ENCODE measurements around the gene FAXDC2. TPM values are rescaled to one million over a fixed set of nuclear protein-coding genes. Genes with fewer than 3 reads are reported as not detected.

Gene FAXDC2
- total RNA-seq, 4 donors from 2014 or later, result 1.6 to 30.1 (median 7.3) TPM

DNA sequence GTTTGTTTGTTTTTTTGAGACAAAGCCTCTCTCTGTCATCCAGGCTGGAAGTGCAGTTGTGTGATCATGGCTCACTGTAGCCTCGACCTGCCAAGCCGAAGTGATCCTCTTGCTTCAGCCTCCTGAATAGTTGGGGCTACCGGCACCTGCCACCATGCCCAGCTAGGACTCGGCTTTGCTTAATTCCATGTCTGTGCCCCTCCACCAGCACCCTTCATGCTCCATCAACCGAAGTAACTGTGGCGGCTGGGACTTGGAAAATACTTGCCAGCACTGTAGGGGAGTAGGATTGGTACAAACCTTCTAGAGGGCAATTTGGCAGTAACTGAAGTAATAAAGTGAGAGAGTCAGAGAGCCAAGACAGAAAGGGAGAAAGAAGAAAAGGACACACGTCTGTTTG, 19.0 kb downstream of the FAXDC2 start:
- Histone ChIP-seq H3K36me3 (peaks cover 0 to 68% (median 3%) of the 10 kb centered on the region in 3 donors), H3K4me3 (no peak overlapping the region), H3K27ac (no peak overlapping the region), H3K27me3 (no peaks in the 10 kb centered on the region), H3K4me1 (peaks cover 11 to 58% (median 22%) of the 10 kb centered on the region in 3 donors), H3K9me3 (no peaks in the 10 kb centered on the region)
- intact Hi-C loops (cut with DNase I), result no loop called here
- WGBS, 2 donors, result 70 to 75% methylated on average over 4 to 5 of the region's 7 CpGs
- DNase-seq, result no peak
- TF ChIP-seq, protein P1, sequence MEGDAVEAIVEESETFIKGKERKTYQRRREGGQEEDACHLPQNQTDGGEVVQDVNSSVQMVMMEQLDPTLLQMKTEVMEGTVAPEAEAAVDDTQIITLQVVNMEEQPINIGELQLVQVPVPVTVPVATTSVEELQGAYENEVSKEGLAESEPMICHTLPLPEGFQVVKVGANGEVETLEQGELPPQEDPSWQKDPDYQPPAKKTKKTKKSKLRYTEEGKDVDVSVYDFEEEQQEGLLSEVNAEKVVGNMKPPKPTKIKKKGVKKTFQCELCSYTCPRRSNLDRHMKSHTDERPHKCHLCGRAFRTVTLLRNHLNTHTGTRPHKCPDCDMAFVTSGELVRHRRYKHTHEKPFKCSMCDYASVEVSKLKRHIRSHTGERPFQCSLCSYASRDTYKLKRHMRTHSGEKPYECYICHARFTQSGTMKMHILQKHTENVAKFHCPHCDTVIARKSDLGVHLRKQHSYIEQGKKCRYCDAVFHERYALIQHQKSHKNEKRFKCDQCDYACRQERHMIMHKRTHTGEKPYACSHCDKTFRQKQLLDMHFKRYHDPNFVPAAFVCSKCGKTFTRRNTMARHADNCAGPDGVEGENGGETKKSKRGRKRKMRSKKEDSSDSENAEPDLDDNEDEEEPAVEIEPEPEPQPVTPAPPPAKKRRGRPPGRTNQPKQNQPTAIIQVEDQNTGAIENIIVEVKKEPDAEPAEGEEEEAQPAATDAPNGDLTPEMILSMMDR (IDR thresholded peaks at IDR 0.05), result no peak
- TF ChIP-seq POLR2A (IDR thresholded peaks at IDR 0.05), result no peak

DNA sequence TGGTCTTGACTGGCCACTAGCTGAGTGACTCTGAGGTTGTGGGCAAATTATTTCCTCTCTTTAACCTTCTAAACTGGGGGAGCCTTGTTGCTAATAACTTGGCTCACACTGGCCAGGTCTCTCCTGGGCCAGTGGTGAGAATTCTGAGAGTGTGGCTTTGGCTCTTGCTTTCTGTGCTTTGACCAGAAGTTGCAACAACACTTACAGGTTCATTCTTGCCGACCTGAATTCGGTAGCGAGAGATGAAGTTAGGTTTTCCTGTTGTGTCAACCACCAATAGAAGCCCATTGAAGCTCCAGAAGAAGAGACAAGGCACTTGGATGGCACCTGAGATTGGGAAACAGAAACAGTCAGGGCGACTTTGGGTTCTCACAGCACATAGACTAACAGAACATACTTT, 19.8 kb downstream of the FAXDC2 start:
- Histone ChIP-seq H3K27me3 (no peaks in the 10 kb centered on the region), H3K4me1 (peaks cover 11 to 53% (median 22%) of the 10 kb centered on the region in 3 donors), H3K9me3 (no peaks in the 10 kb centered on the region), H3K27ac (peak overlapping the region; percentile 74 to 86 (median 80)), H3K4me3 (no peak overlapping the region), H3K36me3 (peaks cover 0 to 73% (median 3%) of the 10 kb centered on the region in 3 donors)
- intact Hi-C loops (cut with DNase I), result no loop called here
- TF ChIP-seq POLR2A (IDR thresholded peaks at IDR 0.05), result no peak
- no peak for DNase-seq
- 49 to 77% methylated on average over 3 of the region's 4 CpGs for WGBS, 2 donors

DNA sequence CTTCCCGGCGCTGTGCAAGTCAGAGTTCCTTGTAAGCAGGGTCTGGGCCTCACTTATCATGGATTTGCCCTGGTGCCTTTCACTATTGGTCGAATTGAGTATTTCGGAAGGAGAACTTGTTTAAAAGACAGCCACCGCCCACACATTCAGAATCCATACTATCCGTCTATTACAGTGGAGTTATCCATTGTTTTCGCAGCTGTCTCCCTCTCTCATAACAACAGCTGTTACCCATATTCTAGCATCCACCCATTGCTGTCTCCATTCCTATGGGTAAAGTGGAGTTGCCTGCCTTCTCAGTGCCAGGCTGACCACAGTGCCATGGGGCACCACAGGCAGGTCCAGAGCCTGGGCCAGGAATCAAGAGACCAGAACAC, 20.2 kb downstream of the FAXDC2 start:
- Histone ChIP-seq H3K36me3 (peaks cover 0 to 74% (median 3%) of the 10 kb centered on the region in 3 donors), H3K27me3 (no peaks in the 10 kb centered on the region), H3K9me3 (no peaks in the 10 kb centered on the region), H3K4me1 (peaks cover 11 to 49% (median 20%) of the 10 kb centered on the region in 3 donors), H3K27ac (peak overlapping the region; percentile 74 to 86 (median 80)), H3K4me3 (no peak overlapping the region)
- TF ChIP-seq POLR2A (IDR thresholded peaks at IDR 0.05), result no peak
- intact Hi-C loops (cut with DNase I), result no loop called here
- no peak for DNase-seq
- 32 to 59% methylated on average over 7 of the region's 7 CpGs for WGBS, 2 donors

DNA sequence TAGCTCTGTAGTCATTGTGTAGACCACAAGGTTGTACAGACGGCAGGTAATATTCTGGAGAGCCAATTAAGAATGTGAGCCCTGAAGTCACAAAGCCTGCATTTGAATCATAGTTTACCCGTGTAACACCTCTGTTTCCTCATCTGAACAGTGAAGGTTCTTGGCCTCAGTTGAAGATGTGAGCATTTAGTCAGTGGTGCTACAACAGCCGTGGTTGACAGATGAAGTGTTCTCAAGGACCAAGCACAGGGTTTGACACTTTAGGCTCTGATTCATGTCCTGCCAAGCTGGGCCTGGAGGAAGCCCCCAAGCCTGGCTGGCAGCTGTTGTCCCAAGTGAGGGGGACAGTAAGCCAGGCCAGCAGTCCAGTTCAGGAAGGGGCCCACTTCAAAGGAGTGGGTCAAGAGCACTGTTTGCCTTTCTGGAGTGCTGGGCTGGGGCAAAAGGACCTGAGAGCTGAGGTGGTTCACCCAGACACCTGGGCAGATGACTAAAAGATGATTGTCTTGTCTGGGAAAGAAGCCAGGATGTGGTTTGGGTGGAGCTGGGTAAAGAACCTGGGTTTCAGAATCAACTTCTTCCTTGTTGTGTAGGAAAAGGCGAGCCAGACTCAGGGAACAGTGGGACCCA, 20.7 kb downstream of the FAXDC2 start:
- Histone ChIP-seq H3K36me3 (peaks cover 0 to 74% (median 3%) of the 10 kb centered on the region in 3 donors), H3K27me3 (no peaks in the 10 kb centered on the region), H3K4me1 (peaks cover 11 to 44% (median 18%) of the 10 kb centered on the region in 3 donors), H3K9me3 (no peaks in the 10 kb centered on the region), H3K27ac (peak overlapping the region; percentile 74 to 86 (median 80)), H3K4me3 (no peak overlapping the region)
- no peak for TF ChIP-seq POLR2A (IDR thresholded peaks at IDR 0.05)
- TF ChIP-seq, protein P1 (IDR thresholded peaks at IDR 0.05), result no peak
- intact Hi-C loops (cut with DNase I), result no loop called here
- 31 to 42% methylated on average over 4 of the region's 4 CpGs for WGBS, 2 donors
- no peak for DNase-seq

DNA sequence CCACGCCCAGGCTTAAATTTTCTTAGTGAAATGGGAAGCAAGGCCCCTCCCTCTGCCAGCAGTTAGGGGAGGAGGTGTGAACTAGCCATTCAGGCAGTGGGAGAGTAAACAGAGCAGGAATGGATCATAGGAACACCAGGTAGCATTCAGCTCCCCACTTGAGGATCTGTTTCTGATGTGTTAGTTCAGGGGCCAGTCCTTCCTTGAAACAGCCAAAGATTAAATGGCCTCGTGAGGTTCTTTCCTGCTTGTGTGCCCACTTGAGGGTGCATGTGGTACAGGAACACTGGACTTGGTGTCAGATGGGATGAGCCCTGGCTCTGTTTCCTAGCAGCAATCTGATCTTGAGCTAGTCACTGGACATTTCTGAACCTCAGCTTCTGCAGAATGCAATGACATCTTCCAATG, 21.2 kb downstream of the FAXDC2 start:
- H3K27ac ChIP-seq, result peak overlapping the region; percentile 74 to 86 (median 80)
- no peaks in the 10 kb centered on the region for H3K9me3 ChIP-seq
- DNase-seq, result no peak
- intact Hi-C loops (cut with DNase I), result no loop called here
- no peak overlapping the region for H3K4me3 ChIP-seq
- TF ChIP-seq, protein P1 (IDR thresholded peaks at IDR 0.05), result no peak
- TF ChIP-seq POLR2A (IDR thresholded peaks at IDR 0.05), result no peak
- H3K4me1 ChIP-seq, result peaks cover 11 to 39% (median 18%) of the 10 kb centered on the region in 3 donors
- H3K36me3 ChIP-seq, result peaks cover 0 to 77% (median 4%) of the 10 kb centered on the region in 3 donors
- H3K27me3 ChIP-seq, result no peaks in the 10 kb centered on the region
- 57% methylated on average over 1 of the region's 2 CpGs; no CpG with 5 or more reads in 1 of the 2 donors for WGBS, 2 donors

DNA sequence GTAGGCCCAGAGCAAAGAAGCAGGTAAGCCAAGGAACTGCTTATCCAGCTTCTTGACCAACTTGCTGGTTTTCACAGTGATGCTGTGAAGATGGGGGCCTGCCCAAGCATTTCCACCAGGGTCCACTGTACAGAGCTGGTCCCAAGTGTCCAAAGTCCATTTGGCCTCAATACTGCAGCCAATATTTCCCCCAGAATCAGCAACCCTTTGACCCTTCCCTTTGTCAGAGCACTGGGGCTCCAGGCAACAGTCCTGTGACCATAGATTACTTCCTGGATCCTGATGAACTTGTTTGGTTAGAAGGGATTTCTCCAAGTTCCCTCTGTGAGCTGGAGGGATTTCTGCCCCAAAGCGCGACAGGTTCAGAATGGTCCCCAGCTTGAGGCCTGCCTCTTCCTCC, 26.3 kb downstream of the FAXDC2 start:
- Histone ChIP-seq H3K36me3 (peaks cover 0 to 78% (median 16%) of the 10 kb centered on the region in 3 donors), H3K9me3 (no peaks in the 10 kb centered on the region), H3K27me3 (no peaks in the 10 kb centered on the region), H3K4me1 (peaks cover 5 to 33% (median 16%) of the 10 kb centered on the region in 3 donors), H3K27ac (peak overlapping the region in 1 of 4 donors; percentile 7), H3K4me3 (no peak overlapping the region)
- 100% methylated on average over 2 of the region's 2 CpGs for WGBS, 2 donors
- intact Hi-C loops (cut with DNase I), result no loop called here
- TF ChIP-seq POLR2A (IDR thresholded peaks at IDR 0.05), result no peak
- TF ChIP-seq, protein P1 (IDR thresholded peaks at IDR 0.05), result no peak
- DNase-seq, result no peak
